GM12878 (cell line): ENCODE measurements around the gene MTF1.

ENCODE experiments used
- ATF3 ChIP-seq: IDR thresholded peaks from 2 replicates; pipeline ENCODE4 v1.6.1; 2011; ENCODE audit warnings: low read depth, mild to moderate bottlenecking, low read length, moderate library complexity, borderline replicate concordance; ENCODE audit errors: extremely low read depth
- NFYB ChIP-seq: IDR thresholded peaks from 2 replicates; pipeline ENCODE4 v1.6.1; 2011; ENCODE audit warnings: low read depth, mild to moderate bottlenecking, low read length, improper control_type of control experiment, moderate library complexity; ENCODE audit not compliant: insufficient read depth
- RELA ChIP-seq: fragments of 450-650 bp; IDR thresholded peaks from 2 replicates; pipeline ENCODE4 v1.8.0; 2014; ENCODE audit warnings: borderline replicate concordance; ENCODE audit not compliant: partially characterized antibody

DNA sequence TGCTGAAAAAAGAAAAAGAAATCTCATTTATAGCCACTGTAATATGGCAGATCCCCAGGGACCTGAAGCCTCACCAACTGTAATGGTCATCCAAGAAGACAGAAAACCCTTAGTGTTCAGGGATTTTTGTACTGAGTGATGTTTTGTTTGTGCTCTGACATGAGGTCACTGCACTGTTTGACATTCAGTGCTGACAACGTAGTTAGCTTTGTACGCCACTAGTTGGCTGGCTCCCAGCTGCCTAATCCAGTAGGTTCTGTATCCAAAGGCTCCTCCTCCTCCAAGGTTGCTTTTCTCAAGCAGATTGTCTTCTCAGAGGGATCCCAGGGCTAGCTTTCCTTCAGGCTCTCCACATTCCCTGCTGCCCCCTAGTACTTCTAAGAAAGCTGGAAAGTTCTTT is 41.9 kb downstream of the MTF1 start:
- TF ChIP-seq RELA (no peak), ATF3 (no peak), NFYB (no peak)
